SK-N-SH (cell line): ENCODE data around the gene NDOR1. TPM values are rescaled to one million over a fixed set of nuclear protein-coding genes. Genes with fewer than 3 reads are reported as not detected.
A peak's percentile ranks its signal among the peaks of the same experiment; 100 is the strongest.

Experiments
- CTCF ChIA-PET: fragments of 300-600, 350-600 bp; formaldehyde crosslinking; extraction: SDS; loops from one replicate; lab custom pipeline; 2021; lab: Yijun Ruan, JAX
- POLR2A ChIA-PET: fragments of 350-600 bp; sonication (Branson Sonifier 250); formaldehyde crosslinking; extraction: SDS; loops from one replicate; lab custom pipeline; 2020; ENCODE audit warnings: antibody characterized with exemption, inconsistent platforms; lab: Yijun Ruan, JAX
- DNase-seq: peaks from one replicate; pipeline ENCODE4 v3.0.0; 2012
- H2AFZ ChIP-seq: fragments of 200-600 bp; sonication (generic); 2 replicates; pipeline ENCODE4 v1.8.1; 2016; ENCODE audit warnings: antibody characterized with exemption, mild to moderate bottlenecking, low read depth
- H3F3A ChIP-seq: fragments of 200-600 bp; sonication (generic); replicated peaks from 2 replicates; pipeline ENCODE3; 2016; ENCODE audit warnings: antibody characterized with exemption, mild to moderate bottlenecking; ENCODE audit not compliant: insufficient read depth
- H3K27ac ChIP-seq, 2 experiments: fragments of 200-500 bp in 1 of 2; fragments of 200-600 bp in 1 of 2; sonication (Bioruptor generic) in 1 of 2; sonication (generic), shearing (Covaris generic) in 1 of 2; 2 replicates each; pipeline versions ENCODE4 v1.5.1 to v1.6.1; 2014 to 2016; ENCODE audit warnings: low read depth in 2 of 2, inconsistent platforms in 1 of 2, low read length in 1 of 2, mild to moderate bottlenecking in 1 of 2, mixed read lengths in 1 of 2
- H3K27me3 ChIP-seq: fragments of 200-600 bp; sonication (generic), shearing (Covaris generic); 2 replicates; pipeline ENCODE4 v1.6.1; 2016; ENCODE audit warnings: mixed run types; ENCODE audit not compliant: insufficient read depth
- H3K36me3 ChIP-seq, 2 experiments: fragments of 200-500 bp in 1 of 2; fragments of 200-600 bp in 1 of 2; sonication (Bioruptor generic) in 1 of 2; sonication (generic) in 1 of 2; replicated peaks in 1 of 2; 2 replicates each; pipeline versions ENCODE3 to v1.5.1; 2014 to 2016; ENCODE audit warnings: low read length in 1 of 2, mild to moderate bottlenecking in 1 of 2; ENCODE audit not compliant: insufficient read depth in 2 of 2, control insufficient read depth in 1 of 2
- H3K4me1 ChIP-seq, 2 experiments: fragments of 200-500 bp in 1 of 2; fragments of 200-600 bp in 1 of 2; sonication (Bioruptor generic) in 1 of 2; sonication (generic), shearing (Covaris generic) in 1 of 2; 2 replicates each; pipeline versions ENCODE4 v1.5.1 to v1.6.1; 2014 to 2016; ENCODE audit warnings: low read depth in 1 of 2, low read length in 1 of 2, mixed run types in 1 of 2; ENCODE audit not compliant: insufficient read depth in 2 of 2, control insufficient read depth in 1 of 2
- H3K4me2 ChIP-seq: fragments of 200-600 bp; sonication (generic), shearing (Covaris generic); 2 replicates; pipeline ENCODE4 v1.6.1; 2017; ENCODE audit warnings: mixed run types
- H3K4me3 ChIP-seq, 2 experiments: fragments of 200-500 bp in 1 of 2; fragments of 200-600 bp in 1 of 2; sonication (Bioruptor generic) in 1 of 2; sonication (generic), shearing (Covaris generic) in 1 of 2; 2 replicates each; pipeline versions ENCODE4 v1.5.1 to v1.8.1; 2014 to 2016; ENCODE audit warnings: low read depth in 2 of 2, inconsistent platforms in 1 of 2, low read length in 1 of 2, mild to moderate bottlenecking in 1 of 2, mixed read lengths in 1 of 2, moderate library complexity in 1 of 2
- H3K79me2 ChIP-seq: fragments of 200-600 bp; sonication (generic); 2 replicates; pipeline ENCODE4 v1.8.1; 2017; ENCODE audit warnings: mild to moderate bottlenecking; ENCODE audit not compliant: insufficient read depth
- H3K9ac ChIP-seq: fragments of 200-600 bp; sonication (generic); 2 replicates; pipeline ENCODE4 v1.6.1; 2017; ENCODE audit warnings: mixed run types
- H3K9me2 ChIP-seq: fragments of 200-600 bp; sonication (generic); 2 replicates; pipeline ENCODE4 v1.6.1; 2017; ENCODE audit warnings: mixed run types
- H3K9me3 ChIP-seq: fragments of 200-600 bp; sonication (generic); 2 replicates; pipeline ENCODE4 v1.6.1; 2017; ENCODE audit warnings: mixed run types, mild to moderate bottlenecking, moderate library complexity
- H4K20me1 ChIP-seq: fragments of 200-600 bp; sonication (generic); 2 replicates; pipeline ENCODE4 v1.6.1; 2017; ENCODE audit warnings: mild to moderate bottlenecking, mixed run types; ENCODE audit not compliant: insufficient read depth
- CHD2 ChIP-seq: fragments of 150-350 bp; IDR thresholded peaks from 2 replicates; pipeline ENCODE4 v1.6.1; 2018; ENCODE audit warnings: low read length; ENCODE audit not compliant: partially characterized antibody
- ELF1 ChIP-seq: IDR thresholded peaks from 2 replicates; pipeline ENCODE4 v1.4.0; 2012
- EZH2phosphoT487 ChIP-seq: fragments of 200-600 bp; sonication (generic); IDR thresholded peaks from 2 replicates; pipeline ENCODE4 v1.6.1; 2017; ENCODE audit warnings: low read depth, mixed run types, mild to moderate bottlenecking, antibody characterized with exemption, moderate library complexity, borderline replicate concordance
- FOXJ3 ChIP-seq: sonication (generic); formaldehyde crosslinking; IDR thresholded peaks from 2 replicates; pipeline ENCODE4 v1.5.1; 2020; ENCODE audit warnings: mild to moderate bottlenecking, missing genetic modification reagents
- FOXM1 ChIP-seq: IDR thresholded peaks from 2 replicates; pipeline ENCODE4 v1.4.0; 2012; ENCODE audit warnings: low read depth, mild to moderate bottlenecking
- GATA2 ChIP-seq: sonication (generic); formaldehyde crosslinking; IDR thresholded peaks from 2 replicates; pipeline ENCODE4 v1.5.0; 2020; ENCODE audit warnings: mild to moderate bottlenecking, missing genetic modification reagents
- JUND ChIP-seq: IDR thresholded peaks from 2 replicates; pipeline ENCODE4 v1.4.0; 2012
- MAX ChIP-seq: IDR thresholded peaks from 2 replicates; pipeline ENCODE4 v1.4.0; 2012; ENCODE audit warnings: low read depth
- MEF2A ChIP-seq: IDR thresholded peaks from 2 replicates; pipeline ENCODE4 v1.4.0; 2012; ENCODE audit warnings: low read depth, borderline replicate concordance
- NFIC ChIP-seq: IDR thresholded peaks from 2 replicates; pipeline ENCODE4 v1.4.0; 2012; ENCODE audit warnings: borderline replicate concordance
- NRF1 ChIP-seq: IDR thresholded peaks from 2 replicates; pipeline ENCODE4 v1.6.1; 2012; ENCODE audit warnings: low read depth, mild to moderate bottlenecking, low read length
- PBX3 ChIP-seq: IDR thresholded peaks from 2 replicates; pipeline ENCODE4; 2012
- POLR2AphosphoS5 ChIP-seq: IDR thresholded peaks from 2 replicates; pipeline ENCODE4 v1.6.1; 2012; ENCODE audit warnings: low read depth, low read length
- RFX5 ChIP-seq: IDR thresholded peaks from 2 replicates; pipeline ENCODE4 v1.6.1; 2012; ENCODE audit warnings: mild to moderate bottlenecking, improper control_type of control experiment, low read length
- SIN3A ChIP-seq: IDR thresholded peaks from 2 replicates; pipeline ENCODE4 v1.6.1; 2012; ENCODE audit warnings: low read depth, mild to moderate bottlenecking, low read length, moderate library complexity, borderline replicate concordance
- SMC3 ChIP-seq: IDR thresholded peaks from 2 replicates; pipeline ENCODE4 v1.6.1; 2012; ENCODE audit warnings: low read depth, low read length, improper control_type of control experiment
- TCF12 ChIP-seq: IDR thresholded peaks from 2 replicates; pipeline ENCODE4 v1.4.0; 2012
- TEAD4 ChIP-seq: IDR thresholded peaks from 2 replicates; pipeline ENCODE4 v1.4.0; 2012; ENCODE audit warnings: mild to moderate bottlenecking, borderline replicate concordance; ENCODE audit not compliant: insufficient read depth
- WGBS: methylation state at CpG from one replicate; pipeline ENCODE4 v1.1.6; 2017; ENCODE audit warnings: low lambda C conversion rate; 5-methylcytosine and 5-hydroxymethylcytosine counted together
- polyA plus RNA-seq, 3 experiments: library from polyadenylated mRNA; depleted of rRNA; stranded (reverse); fragments of >200 nt; gene quantifications; 2 replicates each; pipeline ENCODE4 v1.2.3, GENCODE V29; 2012

The NDOR1 gene
- polyA plus RNA-seq, 1 of the 3 experiments (the other 2 are of a cell fraction), result 8.6 TPM

GRCh38 chr9:137223078-137223970 lies 17.8 kb downstream of the NDOR1 start (continued):
- TF ChIP-seq MAX, result peak; percentile 54; the same call in 1 of the 2 replicates

GRCh38 chr9:137224830-137225694 lies 19.6 kb downstream of the NDOR1 start, which contains the start of gene CYSRT1:
Gene CYSRT1, plus strand, starts transcription at chr9:137225174. Its CDS starts 448 bp downstream, at chr9:137225622.
- Histone ChIP-seq H3K9ac (peak within 1 kb of the TSS; percentile 82), H3K4me1 (peaks cover 0 to 54% of the 10 kb centered on the region in 2 experiments; a peak in 1 of 4 replicates), H3K36me3 (no peaks in the 10 kb centered on the region), H3F3A (peaks cover 16% of the 10 kb centered on the region), H3K79me2 (no peaks in the 10 kb centered on the region), H2AFZ (0 out of 2 replicates have a peak within 1 kb of the TSS, but pooled peaks have one; percentile 91), H3K4me3 (peak within 1 kb of the TSS; percentile 69 to 92), H4K20me1 (no peaks in the 10 kb centered on the region), H3K27ac (peak within 1 kb of the TSS; percentile 75 to 86; a peak in 2 of 4 replicates), H3K9me2 (no peaks in the 10 kb centered on the region), H3K9me3 (no peaks in the 10 kb centered on the region), H3K27me3 (no peaks in the 10 kb centered on the region), H3K4me2 (peak within 1 kb of the TSS; percentile 99)
- no peak for TF ChIP-seq NRF1
- no peak for TF ChIP-seq SIN3A
- TF ChIP-seq NFIC, result no peak
- ChIA-PET CTCF (interaction anchor here (0.6 to 7.7 kb wide), 10 partner anchors 9 to 196 kb away, joined by 3 to 95 read pairs (median 5); partner anchors contain the start of genes ANAPC2, NPDC1, SAPCD2 and SSNA1), POLR2A (interaction anchor here (3.4 kb wide), 1 partner anchor 16 kb away, joined by 18 read pairs; the partner anchor contains the start of gene TUBB4B)
- WGBS, result 51% methylated on average over 15 of the region's 23 CpGs
- no peak for DNase-seq

- no peaks in the 10 kb centered on the region for H3K9me3 ChIP-seq
- no peak overlapping the region for H3K9ac ChIP-seq
- H3K4me3 ChIP-seq, result no peak overlapping the region
- H3K27me3 ChIP-seq, result no peaks in the 10 kb centered on the region
- no peak overlapping the region for H2AFZ ChIP-seq
- H3F3A ChIP-seq, result peaks cover 16% of the 10 kb centered on the region
- no peaks in the 10 kb centered on the region for H3K36me3 ChIP-seq
- CTCF ChIA-PET, result interaction anchor here (0.5 to 7.7 kb wide), 12 partner anchors 10 to 1134 kb away, joined by 3 to 95 read pairs (median 6); partner anchors contain the start of genes ANAPC2, DPP7, SAPCD2 and SSNA1
- DNase-seq, result no peak
- no peak overlapping the region for H3K4me2 ChIP-seq
- no peaks in the 10 kb centered on the region for H4K20me1 ChIP-seq
- H3K79me2 ChIP-seq, result no peaks in the 10 kb centered on the region
- H3K4me1 ChIP-seq, result peaks cover 0 to 54% of the 10 kb centered on the region in 2 experiments; a peak in 1 of 4 replicates
- no peaks in the 10 kb centered on the region for H3K9me2 ChIP-seq
- 100% methylated on average over 1 of the region's 21 CpGs for WGBS
- no peak overlapping the region; a peak in 1 of 4 replicates for H3K27ac ChIP-seq
- POLR2A ChIA-PET, result no interaction called here
- TF ChIP-seq FOXJ3 (CRISPR knock-in tag) (no peak), GATA2 (no peak), RFX5 (no peak), ELF1 (no peak), PBX3 (no peak), TEAD4 (no peak), TCF12 (no peak), MEF2A (no peak), SMC3 (no peak), JUND (no peak), FOXM1 (no peak), CHD2 (no peak), POLR2AphosphoS5 (no peak), EZH2phosphoT487 (no peak)
Observed at GRCh38 chr9:137225699-137226331, 20.3 kb downstream of the NDOR1 start.
